Measurements from ENCODE around the gene RFXAP. TPM values are rescaled to one million over a fixed set of nuclear protein-coding genes. Genes with fewer than 3 reads are reported as not detected.

RFXAP gene
- total RNA-seq, 3 donors from 2014 or later = 3.8 to 6.6 (median 5.9) TPM

DNA sequence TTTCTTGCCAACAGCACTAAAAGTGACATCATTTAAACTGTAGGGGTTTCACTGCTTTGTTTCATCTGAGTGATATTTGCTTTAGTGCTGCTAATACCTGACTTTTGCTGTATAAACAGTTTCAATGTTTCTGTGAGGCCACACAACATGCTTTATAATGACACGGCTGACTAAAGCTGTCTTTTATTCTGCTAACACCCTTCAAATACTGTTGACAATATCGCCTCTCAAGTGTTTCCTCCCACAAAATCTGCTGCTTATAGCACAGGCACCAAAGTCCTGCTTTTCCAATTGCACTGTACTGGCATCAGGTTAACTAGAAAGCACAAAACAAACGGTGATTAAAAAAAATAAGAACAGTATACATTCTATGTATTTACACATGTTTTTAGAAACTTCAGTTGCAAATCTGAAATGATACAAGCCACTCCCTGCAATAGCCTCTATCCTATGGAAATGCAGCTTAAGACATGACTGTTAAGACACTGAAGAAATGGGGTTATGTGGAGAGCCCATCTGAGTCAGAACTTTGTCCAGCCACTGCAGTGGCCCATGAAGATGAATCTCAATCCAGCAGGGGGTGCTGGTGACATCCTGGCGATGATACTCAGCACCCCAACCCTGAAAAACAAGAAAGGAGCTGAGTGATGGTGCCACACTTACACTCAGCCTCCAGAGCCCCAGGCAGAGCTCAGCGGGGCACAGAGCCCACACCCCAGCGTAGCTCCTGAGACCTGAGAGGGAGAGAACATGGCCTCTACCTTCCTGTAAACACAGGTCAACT lies 29.4 kb downstream of the RFXAP start:
- Histone ChIP-seq H3K27ac (no peak overlapping the region), H3K27me3 (no peaks in the 10 kb centered on the region)
- intact Hi-C loops (cut with DNase I; ENCODE audit: low total_unique reads) = no loop called here

GRCh38 chr13:36850790-36851438 lies 31.9 kb downstream of the RFXAP start:
- Histone ChIP-seq H3K36me3 (no peaks in the 10 kb centered on the region), H3K4me3 (no peak overlapping the region), H3K27ac (no peak overlapping the region), H3K27me3 (no peaks in the 10 kb centered on the region), H3K9me3 (no peaks in the 10 kb centered on the region), H3K4me1 (no peaks in the 10 kb centered on the region)
- intact Hi-C loops (cut with DNase I; ENCODE audit: low total_unique reads) = no loop called here
- no peak for DNase-seq (ENCODE audit: low spot score in 2 of 2)
- TF ChIP-seq POLR2AphosphoS5 (IDR thresholded peaks at IDR 0.05) (no peak), POLR2A (IDR thresholded peaks at IDR 0.05) (no peak)
- TF ChIP-seq, protein P1, sequence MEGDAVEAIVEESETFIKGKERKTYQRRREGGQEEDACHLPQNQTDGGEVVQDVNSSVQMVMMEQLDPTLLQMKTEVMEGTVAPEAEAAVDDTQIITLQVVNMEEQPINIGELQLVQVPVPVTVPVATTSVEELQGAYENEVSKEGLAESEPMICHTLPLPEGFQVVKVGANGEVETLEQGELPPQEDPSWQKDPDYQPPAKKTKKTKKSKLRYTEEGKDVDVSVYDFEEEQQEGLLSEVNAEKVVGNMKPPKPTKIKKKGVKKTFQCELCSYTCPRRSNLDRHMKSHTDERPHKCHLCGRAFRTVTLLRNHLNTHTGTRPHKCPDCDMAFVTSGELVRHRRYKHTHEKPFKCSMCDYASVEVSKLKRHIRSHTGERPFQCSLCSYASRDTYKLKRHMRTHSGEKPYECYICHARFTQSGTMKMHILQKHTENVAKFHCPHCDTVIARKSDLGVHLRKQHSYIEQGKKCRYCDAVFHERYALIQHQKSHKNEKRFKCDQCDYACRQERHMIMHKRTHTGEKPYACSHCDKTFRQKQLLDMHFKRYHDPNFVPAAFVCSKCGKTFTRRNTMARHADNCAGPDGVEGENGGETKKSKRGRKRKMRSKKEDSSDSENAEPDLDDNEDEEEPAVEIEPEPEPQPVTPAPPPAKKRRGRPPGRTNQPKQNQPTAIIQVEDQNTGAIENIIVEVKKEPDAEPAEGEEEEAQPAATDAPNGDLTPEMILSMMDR (IDR thresholded peaks at IDR 0.05) = no peak

More for the DNA sequence above, 29.4 kb downstream of the RFXAP start:
- Histone ChIP-seq H3K4me3 (no peak overlapping the region), H3K36me3 (no peaks in the 10 kb centered on the region), H3K9me3 (no peaks in the 10 kb centered on the region), H3K4me1 (no peaks in the 10 kb centered on the region)
- TF ChIP-seq POLR2A (IDR thresholded peaks at IDR 0.05) (no peak), POLR2AphosphoS5 (IDR thresholded peaks at IDR 0.05) (no peak)
- TF ChIP-seq, protein P1 (IDR thresholded peaks at IDR 0.05) = no peak
- DNase-seq (ENCODE audit: low spot score in 2 of 2) = no peak

- Histone ChIP-seq H3K9me3 (no peaks in the 10 kb centered on the region), H3K27ac (no peak overlapping the region), H3K27me3 (no peaks in the 10 kb centered on the region), H3K4me1 (no peaks in the 10 kb centered on the region), H3K4me3 (no peak overlapping the region), H3K36me3 (no peaks in the 10 kb centered on the region)
- intact Hi-C loops (cut with DNase I; ENCODE audit: low total_unique reads) = no loop called here
- no peak for DNase-seq (ENCODE audit: low spot score in 2 of 2)
- TF ChIP-seq, protein P1 (IDR thresholded peaks at IDR 0.05) = no peak
- TF ChIP-seq POLR2AphosphoS5 (IDR thresholded peaks at IDR 0.05) (no peak), POLR2A (IDR thresholded peaks at IDR 0.05) (no peak)
Measured at GRCh38 chr13:36857253-36857652, 38.2 kb downstream of the RFXAP start.

DNA sequence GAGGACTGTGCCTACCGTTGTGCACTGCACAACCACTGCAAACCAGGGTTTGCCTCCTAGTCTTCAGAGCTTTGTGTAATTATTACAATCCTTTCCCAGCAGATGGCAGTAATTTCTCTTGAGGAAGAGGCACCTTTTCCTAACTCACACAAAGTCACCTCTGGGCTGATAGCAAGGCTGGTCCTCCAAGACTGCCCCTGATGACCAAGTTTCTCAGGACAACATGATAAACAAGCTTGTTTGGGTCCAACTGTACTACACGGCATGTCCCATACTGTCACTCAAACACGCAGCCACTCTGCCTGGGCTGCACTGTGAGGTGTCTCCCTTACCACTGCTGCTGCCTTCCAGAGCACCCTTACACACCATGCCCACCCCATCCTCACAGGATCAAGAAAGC lies 39.3 kb downstream of the RFXAP start:
- TF ChIP-seq, protein P1 (IDR thresholded peaks at IDR 0.05) = peak in 1 of 3 donors; percentile 38
- TF ChIP-seq POLR2A (IDR thresholded peaks at IDR 0.05) (no peak), POLR2AphosphoS5 (IDR thresholded peaks at IDR 0.05) (no peak)
- H3K27me3 ChIP-seq = no peaks in the 10 kb centered on the region
- H3K36me3 ChIP-seq = no peaks in the 10 kb centered on the region
- no peak overlapping the region for H3K27ac ChIP-seq
- no peaks in the 10 kb centered on the region for H3K4me1 ChIP-seq
- no peaks in the 10 kb centered on the region for H3K9me3 ChIP-seq
- no peak for DNase-seq (ENCODE audit: low spot score in 2 of 2)
- H3K4me3 ChIP-seq = no peak overlapping the region
- intact Hi-C loops (cut with DNase I; ENCODE audit: low total_unique reads) = no loop called here

- intact Hi-C loops (cut with DNase I; ENCODE audit: low total_unique reads) = no loop called here
Measured at GRCh38 chr13:36859259-36859658, 40.2 kb downstream of the RFXAP start.

More at GRCh38 chr13:36859259-36859658, 40.2 kb downstream of the RFXAP start:
- TF ChIP-seq, protein P1 (IDR thresholded peaks at IDR 0.05) = no peak
- TF ChIP-seq POLR2A (IDR thresholded peaks at IDR 0.05) (no peak), POLR2AphosphoS5 (IDR thresholded peaks at IDR 0.05) (no peak)
- Histone ChIP-seq H3K36me3 (no peaks in the 10 kb centered on the region), H3K9me3 (no peaks in the 10 kb centered on the region), H3K27ac (no peak overlapping the region), H3K27me3 (no peaks in the 10 kb centered on the region), H3K4me1 (no peaks in the 10 kb centered on the region), H3K4me3 (no peak overlapping the region)
- no peak for DNase-seq (ENCODE audit: low spot score in 2 of 2)
